Spleen (tissue), 11 donors: ENCODE data around the gene PPHLN1. TPM values are rescaled to one million over a fixed set of nuclear protein-coding genes. Genes with fewer than 3 reads are reported as not detected.
"Not testable (repeated sequence)": the region's sequence is repeated elsewhere in the genome, so short reads cannot be mapped to it uniquely, and the experiment has no call there.

Experiments
- DNase-seq: peaks from one replicate; pipeline ENCODE4 v3.0.0-alpha.2; 2020
- H3K27ac ChIP-seq, 8 donors: fragments of 200-600 bp; sonication (generic) in 7 of 8; 1 replicate in 4 of 8; 2 replicates in 4 of 8; pipeline versions ENCODE4 v1.5.0 to v1.8.0; 2016 to 2021; ENCODE audit warnings: inconsistent platforms in 4 of 8, mild to moderate bottlenecking in 4 of 8, moderate library complexity in 1 of 8
- H3K27me3 ChIP-seq, 7 donors: fragments of 200-600 bp; sonication (generic) in 6 of 7; replicated peaks in 1 of 7; 1 replicate in 4 of 7; 2 replicates in 3 of 7; pipeline versions ENCODE4 v1.5.0 to v1.8.0; 2016 to 2021; ENCODE audit warnings: inconsistent platforms in 3 of 7, mild to moderate bottlenecking in 1 of 7
- H3K36me3 ChIP-seq, 6 donors: fragments of 200-600 bp; sonication (generic) in 5 of 6; 1 replicate in 4 of 6; 2 replicates in 2 of 6; pipeline versions ENCODE4 v1.5.0 to v1.8.0; 2016 to 2021; ENCODE audit warnings: inconsistent platforms in 2 of 6
- H3K4me1 ChIP-seq, 6 donors: fragments of 200-600 bp; sonication (generic) in 5 of 6; 1 replicate in 3 of 6; 2 replicates in 3 of 6; pipeline versions ENCODE4 v1.5.0 to v1.8.0; 2016 to 2021; ENCODE audit warnings: inconsistent platforms in 3 of 6
- H3K4me3 ChIP-seq, 8 donors: fragments of 200-600 bp; sonication (generic) in 7 of 8; 1 replicate in 4 of 8; 2 replicates in 4 of 8; pipeline versions ENCODE4 v1.5.0 to v1.8.0; 2016 to 2021; ENCODE audit warnings: inconsistent platforms in 4 of 8, mild to moderate bottlenecking in 4 of 8, moderate library complexity in 2 of 8
- H3K9me3 ChIP-seq, 8 donors: fragments of 200-600 bp; sonication (generic) in 7 of 8; 1 replicate in 4 of 8; 2 replicates in 4 of 8; pipeline versions ENCODE4 v1.5.0 to v1.8.0; 2016 to 2021; ENCODE audit warnings: inconsistent platforms in 4 of 8
- POLR2A ChIP-seq, 3 donors: fragments of 450-650 bp; IDR thresholded peaks; one replicate each; pipeline ENCODE4 v1.5.1; 2017; ENCODE audit warnings: antibody characterized with exemption in 3 of 3, mild to moderate bottlenecking in 1 of 3
- POLR2AphosphoS5 ChIP-seq, 3 donors: sonication (generic); formaldehyde crosslinking; IDR thresholded peaks; one replicate each; pipeline ENCODE4 v1.5.1; 2017; ENCODE audit warnings: antibody characterized with exemption in 3 of 3
- WGBS, 5 donors: extraction: QIAGEN DNeasy Blood & Tissue Kit in 3 of 5; methylation state at CpG; one replicate each; pipeline versions ENCODE4 v1.1.5 to v1.1.7; 2013 to 2018; 5-methylcytosine and 5-hydroxymethylcytosine counted together
- intact Hi-C: fragments of 100-400 bp; cut with DNase I; formaldehyde crosslinking; loops from one replicate; pipeline ENCODE4 v1.15.0; 2023; ENCODE audit warnings: low total_unique reads
- polyA plus RNA-seq, 3 donors: library from polyadenylated mRNA; stranded (reverse); fragments of 200-250 nt; gene quantifications; one replicate each; pipeline ENCODE4 v1.2.1, GENCODE V29; 2013
- total RNA-seq, 7 donors: library from RNA; depleted of rRNA in 3 of 7; stranded (reverse); fragments of >200 nt in 3 of 7; fragmentation: NEBNext Ultra II Directional in 4 of 7; extraction: Animal tissue kit (Norgen Biotek cat#: 25700) in 4 of 7; gene quantifications; one replicate each; pipeline versions ENCODE4 v1.1.0 to v1.2.1, GENCODE V29; 2016 to 2021
- TF ChIP-seq, protein P1 (sequence below), 11 experiments: fragments of 200-600 bp in 7 of 11; fragments of 450-650 bp in 4 of 11; sonication (generic) in 4 of 11; IDR thresholded peaks in 8 of 11; conservative IDR thresholded peaks in 3 of 11; 1 replicate in 7 of 11; 2 replicates in 4 of 11; pipeline versions ENCODE4 v1.4.0 to v1.8.0; 2016 to 2021; ENCODE audit warnings: antibody characterized with exemption in 11 of 11, inconsistent platforms in 4 of 11, mild to moderate bottlenecking in 1 of 11
- donor health status: healthy with polysubstance abuse.
- donor health status: DM: no; HTN: no; CAD: no; lungs with moderate emphysema.
- donor health status: DM: no; HTN: no; CAD: no.
- donor health status: Bipolar disorder and iron deficiency.
- donor health status: healthy.
- donor health status: DM: no; HTN: no; CAD: no.
- donor health status: DM: yes; HTN: yes; CAD: no.

PPHLN1 gene
- total and polyA plus RNA-seq, 10 donors, result 39.6 to 103 (median 65.2) TPM

DNA sequence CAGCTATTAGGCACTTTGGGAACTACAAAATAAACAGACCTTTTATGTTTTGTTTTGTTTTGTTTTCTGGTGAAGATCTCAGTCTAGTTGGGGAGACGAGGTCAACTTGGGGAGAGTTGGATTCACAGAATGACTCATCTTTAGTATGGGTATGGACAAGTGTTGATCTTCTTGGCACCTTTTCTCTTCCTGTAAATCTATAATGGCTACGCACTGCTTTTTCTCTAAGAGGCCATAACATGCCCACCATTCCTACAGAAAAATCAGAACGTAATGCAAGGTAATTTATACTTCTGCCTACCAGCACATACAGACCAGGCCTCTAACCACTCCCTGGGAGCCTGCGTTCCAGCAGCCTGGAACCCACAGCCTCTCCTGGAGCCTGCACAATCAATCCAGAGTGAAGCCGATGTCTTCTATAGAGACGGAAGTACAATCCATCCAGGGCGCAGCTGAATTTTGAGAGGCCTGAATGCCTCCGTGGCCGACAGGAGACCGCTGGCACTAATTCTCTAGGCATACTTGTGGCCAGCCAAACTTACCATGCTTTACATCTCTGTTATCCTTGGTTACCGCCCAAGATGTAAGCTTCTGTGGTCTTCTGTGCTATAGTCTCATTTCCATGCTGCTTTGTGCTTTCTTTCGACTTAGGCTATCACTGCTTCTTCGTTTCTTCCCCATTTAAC is 717 bp downstream of the PPHLN1 start:
- WGBS, 5 donors, result 5 to 14% (median 8%) methylated on average over 13 of the region's 13 CpGs
- Histone ChIP-seq H3K27ac (peak overlapping the region; percentile 58 to 89 (median 87)), H3K4me1 (peaks cover 29 to 73% (median 63%) of the 10 kb centered on the region in 6 donors), H3K36me3 (peaks cover 0 to 20% (median 7%) of the 10 kb centered on the region in 6 donors), H3K4me3 (peak overlapping the region; percentile 58 to 91 (median 68)), H3K9me3 (no peaks in the 10 kb centered on the region), H3K27me3 (no peaks in the 10 kb centered on the region)
- DNase-seq, result peak; percentile 78
- TF ChIP-seq, protein P1, sequence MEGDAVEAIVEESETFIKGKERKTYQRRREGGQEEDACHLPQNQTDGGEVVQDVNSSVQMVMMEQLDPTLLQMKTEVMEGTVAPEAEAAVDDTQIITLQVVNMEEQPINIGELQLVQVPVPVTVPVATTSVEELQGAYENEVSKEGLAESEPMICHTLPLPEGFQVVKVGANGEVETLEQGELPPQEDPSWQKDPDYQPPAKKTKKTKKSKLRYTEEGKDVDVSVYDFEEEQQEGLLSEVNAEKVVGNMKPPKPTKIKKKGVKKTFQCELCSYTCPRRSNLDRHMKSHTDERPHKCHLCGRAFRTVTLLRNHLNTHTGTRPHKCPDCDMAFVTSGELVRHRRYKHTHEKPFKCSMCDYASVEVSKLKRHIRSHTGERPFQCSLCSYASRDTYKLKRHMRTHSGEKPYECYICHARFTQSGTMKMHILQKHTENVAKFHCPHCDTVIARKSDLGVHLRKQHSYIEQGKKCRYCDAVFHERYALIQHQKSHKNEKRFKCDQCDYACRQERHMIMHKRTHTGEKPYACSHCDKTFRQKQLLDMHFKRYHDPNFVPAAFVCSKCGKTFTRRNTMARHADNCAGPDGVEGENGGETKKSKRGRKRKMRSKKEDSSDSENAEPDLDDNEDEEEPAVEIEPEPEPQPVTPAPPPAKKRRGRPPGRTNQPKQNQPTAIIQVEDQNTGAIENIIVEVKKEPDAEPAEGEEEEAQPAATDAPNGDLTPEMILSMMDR (IDR thresholded peaks at IDR 0.05 in 8 of 11, conservative IDR thresholded peaks at IDR 0.05 in 3 of 11), result no peak
- TF ChIP-seq POLR2A (IDR thresholded peaks at IDR 0.05), result no peak
- TF ChIP-seq POLR2AphosphoS5 (IDR thresholded peaks at IDR 0.05), result no peak
- intact Hi-C loops, result loop anchor here (2.0 kb wide), 1 partner anchor 198 kb away; no protein-coding TSS in a partner anchor

DNA sequence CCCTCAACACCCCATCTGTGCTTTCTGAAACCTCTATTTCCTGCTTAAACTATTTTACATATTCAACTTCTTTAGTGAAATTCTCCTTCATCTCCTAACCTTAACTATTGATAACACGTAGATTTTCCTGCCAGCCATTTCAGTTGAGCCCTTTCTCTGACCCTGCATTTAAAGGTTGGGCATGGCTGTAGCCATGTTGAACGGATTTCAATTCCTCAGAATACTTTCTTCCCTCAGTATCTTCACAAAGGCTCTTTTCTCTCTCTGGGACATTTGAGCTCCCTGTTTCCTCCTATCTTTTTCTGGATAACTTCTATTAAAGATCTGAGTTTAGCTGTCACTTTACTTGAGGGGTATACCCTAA is 1.2 kb downstream of the PPHLN1 start:
- no peaks in the 10 kb centered on the region for H3K27me3 ChIP-seq
- peaks cover 0 to 15% (median 6%) of the 10 kb centered on the region in 6 donors for H3K36me3 ChIP-seq
- no peak for DNase-seq
- WGBS, 5 donors, result 38 to 51% (median 41%) methylated on average over 2 of the region's 2 CpGs
- no peaks in the 10 kb centered on the region for H3K9me3 ChIP-seq
- intact Hi-C loops, result loop anchor here (2.0 kb wide), 1 partner anchor 198 kb away; no protein-coding TSS in a partner anchor
- H3K27ac ChIP-seq, result peak overlapping the region in 5 of 8 donors; percentile 86 to 89 (median 88)
- H3K4me1 ChIP-seq, result peaks cover 29 to 78% (median 68%) of the 10 kb centered on the region in 6 donors
- H3K4me3 ChIP-seq, result peak overlapping the region; percentile 58 to 91 (median 68)
- TF ChIP-seq, protein P1 (IDR thresholded peaks at IDR 0.05 in 8 of 11, conservative IDR thresholded peaks at IDR 0.05 in 3 of 11), result no peak

DNA sequence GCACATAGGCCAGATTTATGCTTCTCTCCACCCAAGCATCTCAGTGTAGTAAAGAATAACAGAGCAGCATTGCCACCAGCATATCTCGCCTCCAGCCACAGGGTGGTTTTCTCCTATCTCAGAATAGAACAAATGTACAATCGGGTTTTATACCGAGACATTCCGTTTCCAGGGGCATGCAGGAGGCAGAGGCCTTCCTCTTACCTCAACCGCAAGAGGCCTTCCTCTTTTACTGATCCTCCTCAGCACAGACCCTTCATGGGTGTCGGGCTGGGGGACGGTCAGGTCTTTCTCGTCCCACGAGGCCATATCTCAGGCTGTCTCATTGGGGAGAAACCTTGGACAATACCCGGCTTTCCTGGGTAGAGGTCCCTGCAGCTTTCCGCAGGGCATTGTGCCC is 4.1 kb downstream of the PPHLN1 start:
- H3K27me3 ChIP-seq, DNase-seq, intact Hi-C loops, H3K36me3 ChIP-seq, H3K9me3 ChIP-seq: not testable (repeated sequence)
- peak overlapping the region in 1 of 8 donors; percentile 5 for H3K4me3 ChIP-seq
- 56 to 65% (median 60%) methylated on average over 11 of the region's 11 CpGs for WGBS, 5 donors
- peak overlapping the region in 3 of 8 donors; percentile 33 to 48 (median 34) for H3K27ac ChIP-seq
- H3K4me1 ChIP-seq, result peaks cover 31 to 95% (median 82%) of the 10 kb centered on the region in 6 donors

DNA sequence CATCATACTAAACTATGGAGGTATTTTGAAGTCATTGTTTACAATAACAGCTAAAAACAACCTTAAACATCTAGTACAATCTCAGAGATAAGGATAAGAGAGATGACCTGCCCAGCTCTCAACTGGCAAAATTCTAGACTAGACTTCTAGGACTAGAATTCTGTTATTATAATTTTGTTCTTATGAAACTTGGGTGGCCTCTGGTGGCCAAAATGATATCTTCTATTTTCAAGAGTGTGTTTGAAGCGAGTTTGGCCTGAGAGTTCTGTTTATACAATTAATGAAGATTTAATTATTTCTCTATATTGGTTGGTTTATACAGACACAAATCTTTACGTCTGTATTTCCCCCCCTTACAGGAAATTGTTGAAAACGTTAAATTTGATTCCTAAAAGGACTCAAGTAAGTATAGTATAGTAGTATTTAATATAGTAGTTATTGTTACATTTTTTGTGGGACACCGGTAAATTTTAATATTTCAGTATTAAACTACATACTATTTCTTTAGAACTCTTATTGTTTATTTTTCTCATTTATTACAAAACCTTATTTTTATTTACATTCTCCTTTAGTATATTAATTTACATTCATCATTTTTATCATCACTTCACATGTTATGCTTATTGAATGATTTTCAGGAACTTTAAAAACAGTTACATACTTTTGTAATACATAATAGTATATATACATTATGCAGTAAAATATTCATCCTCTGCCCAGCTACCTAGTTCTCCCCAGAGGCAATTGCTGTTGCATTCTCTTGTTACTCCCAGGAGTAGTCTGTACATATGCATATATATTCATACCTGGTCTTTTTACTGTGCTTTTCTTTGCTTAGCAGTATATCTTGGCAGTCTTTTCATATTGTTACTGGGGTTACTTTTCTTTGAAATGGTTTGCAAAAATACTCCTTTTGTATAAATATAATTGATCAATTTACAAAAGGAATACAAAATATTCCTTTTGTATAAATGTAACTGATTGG is 6.6 kb downstream of the PPHLN1 start:
- Histone ChIP-seq H3K4me1 (peaks cover 18 to 91% (median 70%) of the 10 kb centered on the region in 6 donors), H3K27ac (no peak overlapping the region), H3K4me3 (no peak overlapping the region), H3K36me3 (peaks cover 0 to 21% (median 14%) of the 10 kb centered on the region in 6 donors), H3K27me3 (no peaks in the 10 kb centered on the region), H3K9me3 (no peaks in the 10 kb centered on the region)
- 35 to 41% (median 36%) methylated on average over 4 of the region's 4 CpGs for WGBS, 5 donors
- DNase-seq, result no peak
- intact Hi-C loops, result no loop called here
- TF ChIP-seq, protein P1 (IDR thresholded peaks at IDR 0.05 in 8 of 11, conservative IDR thresholded peaks at IDR 0.05 in 3 of 11), result peak in 9 of 11 experiments; percentile 43 to 66 (median 58)
- TF ChIP-seq POLR2AphosphoS5 (IDR thresholded peaks at IDR 0.05), result no peak
